Suprapubic skin (tissue), 3 donors: ENCODE measurements around the gene DRP2.

ENCODE experiments used
- CTCF ChIP-seq, 2 donors: fragments of 200-600 bp in 1 of 2; fragments of 450-650 bp in 1 of 2; sonication (generic) in 1 of 2; IDR thresholded peaks; one replicate each; pipeline ENCODE4 v1.5.1; 2016 to 2019; ENCODE audit warnings: antibody characterized with exemption in 2 of 2, mild to moderate bottlenecking in 1 of 2, moderate library complexity in 1 of 2
- POLR2A ChIP-seq, 2 donors: fragments of 450-650 bp; IDR thresholded peaks; one replicate each; pipeline ENCODE4 v1.6.1; 2017; ENCODE audit warnings: antibody characterized with exemption in 2 of 2, mild to moderate bottlenecking in 2 of 2, moderate library complexity in 2 of 2

- no peak for TF ChIP-seq POLR2A (IDR thresholded peaks at IDR 0.05)
- TF ChIP-seq CTCF (IDR thresholded peaks at IDR 0.05) = no peak
Observed at GRCh38 chrX:101223226-101223625, 3.6 kb downstream of the DRP2 start.
